Measurements from ENCODE around the gene RETREG2. TPM values are rescaled to one million over a fixed set of nuclear protein-coding genes. Genes with fewer than 3 reads are reported as not detected.

Gene RETREG2
- total RNA-seq (100 to 1,000 TPM; 123 to 128 TPM), polyA plus RNA-seq (10 to 100 TPM; 76.5 to 82.2 TPM)

- Mint-ChIP-seq H3K36me3 (peaks cover 29 to 67% of the 10 kb centered on the region in 2 donors), H3K27ac (peak within 1 kb of the TSS; percentile 96 to 99 (median 98)), H3K4me1 (peaks cover 34 to 79% (median 62%) of the 10 kb centered on the region in 4 donors), H3K27me3 (no peaks in the 10 kb centered on the region), H3K4me3 (peak within 1 kb of the TSS; percentile 91 to 98 (median 95)), H3K9me3 (no peaks in the 10 kb centered on the region)
- POLR2A ChIA-PET (ENCODE audit: partially characterized antibody), result interaction anchor here (0.5 to 9.5 kb wide), 14 partner anchors 15 to 778 kb away, joined by 3 to 424 read pairs (median 22); partner anchors contain the start of genes ABCB6, ANKZF1, ATG9A and CTDSP1
- peaks cover 66% of the 10 kb centered on the region for H3K4me1 ChIP-seq (ENCODE audit: insufficient read depth, low read length)
- no peaks in the 10 kb centered on the region for H3K9me3 ChIP-seq (ENCODE audit: control insufficient read depth in 1 of 2, low read length in 2 of 2)
- peak within 1 kb of the TSS; percentile 81 to 96 for H3K4me3 ChIP-seq (ENCODE audit: low read length in 2 of 2)
- H3K27ac ChIP-seq (ENCODE audit: low read depth, low read length), result peak within 1 kb of the TSS; percentile 91
- H3K27me3 ChIP-seq (ENCODE audit: insufficient read depth, low read length), result no peaks in the 10 kb centered on the region
- H3K36me3 ChIP-seq (ENCODE audit: insufficient read depth, low read length), result peaks cover 55% of the 10 kb centered on the region
- intact Hi-C loops (cut with micrococcal nuclease), result loop anchor here (1.0 to 5.0 kb wide), 11 partner anchors 17 to 780 kb away; partner anchors contain the start of genes ANKZF1, ATG9A, CTDSP1 and DNAJB2
- DNase-seq, result peak; percentile 88 to 91 (median 88)
- CTCF ChIA-PET (ENCODE audit: partially characterized antibody), result interaction anchor here (3.2 to 9.8 kb wide), 4 partner anchors 21 to 117 kb away, joined by 18 to 253 read pairs (median 60); partner anchors contain the start of genes ABCB6, NHEJ1, TUBA4A and TUBA4B
These were observed at the start of gene RETREG2 for GRCh38 chr2:219177552-219178376. Gene RETREG2 (plus strand): TSS chr2:219178275. CDS start chr2:219178353, 78 bp downstream.

GRCh38 chr2:219128396-219128795 lies 49.7 kb upstream of the RETREG2 start:
- H3K9me3 ChIP-seq (ENCODE audit: control insufficient read depth in 1 of 2, low read length in 2 of 2), result no peaks in the 10 kb centered on the region
- Mint-ChIP-seq H3K4me1 (peaks cover 14 to 31% (median 17%) of the 10 kb centered on the region in 4 donors), H3K27me3 (no peaks in the 10 kb centered on the region), H3K9me3 (no peaks in the 10 kb centered on the region), H3K36me3 (peaks cover 19 to 23% of the 10 kb centered on the region in 2 donors), H3K27ac (no peak overlapping the region), H3K4me3 (no peak overlapping the region)
- H3K27ac ChIP-seq (ENCODE audit: low read depth, low read length), result no peak overlapping the region
- intact Hi-C loops (cut with micrococcal nuclease), result no loop called here
- H3K27me3 ChIP-seq (ENCODE audit: insufficient read depth, low read length), result no peaks in the 10 kb centered on the region
- no peak for DNase-seq
- peaks cover 18% of the 10 kb centered on the region for H3K4me1 ChIP-seq (ENCODE audit: insufficient read depth, low read length)
- H3K4me3 ChIP-seq (ENCODE audit: low read length in 2 of 2), result no peak overlapping the region
- no peaks in the 10 kb centered on the region for H3K36me3 ChIP-seq (ENCODE audit: insufficient read depth, low read length)
- ChIA-PET POLR2A (ENCODE audit: partially characterized antibody) (no interaction called here), CTCF (ENCODE audit: partially characterized antibody) (interaction anchor here (1.1 to 1.6 kb wide), 4 partner anchors 8 to 167 kb away, joined by 3 to 4 read pairs (median 4); no protein-coding TSS in a partner anchor)

GRCh38 chr2:219129589-219129988 lies 48.5 kb upstream of the RETREG2 start:
- H3K4me1 Mint-ChIP-seq, result peaks cover 10 to 23% (median 14%) of the 10 kb centered on the region in 4 donors
- ChIA-PET POLR2A (ENCODE audit: partially characterized antibody) (no interaction called here), CTCF (ENCODE audit: partially characterized antibody) (interaction anchor here (1.3 kb wide), 1 partner anchor 10 kb away, joined by 4 read pairs; no protein-coding TSS in a partner anchor)
- H3K4me1 ChIP-seq (ENCODE audit: insufficient read depth, low read length), result peaks cover 12% of the 10 kb centered on the region
- H3K9me3 ChIP-seq (ENCODE audit: control insufficient read depth in 1 of 2, low read length in 2 of 2), result no peaks in the 10 kb centered on the region
- no peak overlapping the region for H3K27ac Mint-ChIP-seq
- no peak overlapping the region for H3K27ac ChIP-seq (ENCODE audit: low read depth, low read length)
- H3K27me3 Mint-ChIP-seq, result no peaks in the 10 kb centered on the region
- no peaks in the 10 kb centered on the region for H3K9me3 Mint-ChIP-seq
- peaks cover 18 to 20% of the 10 kb centered on the region in 2 donors for H3K36me3 Mint-ChIP-seq
- H3K4me3 Mint-ChIP-seq, result no peak overlapping the region
- no peak for DNase-seq
- H3K36me3 ChIP-seq (ENCODE audit: insufficient read depth, low read length), result no peaks in the 10 kb centered on the region
- intact Hi-C loops (cut with micrococcal nuclease), result no loop called here
- no peak overlapping the region for H3K4me3 ChIP-seq (ENCODE audit: low read length in 2 of 2)
- no peaks in the 10 kb centered on the region for H3K27me3 ChIP-seq (ENCODE audit: insufficient read depth, low read length)

- intact Hi-C loops (cut with micrococcal nuclease), result no loop called here
- no peak overlapping the region for H3K4me3 Mint-ChIP-seq
- no peak overlapping the region for H3K27ac Mint-ChIP-seq
- H3K36me3 Mint-ChIP-seq, result peaks cover 16% of the 10 kb centered on the region in 2 donors
- Histone ChIP-seq H3K9me3 (ENCODE audit: control insufficient read depth in 1 of 2, low read length in 2 of 2) (no peaks in the 10 kb centered on the region), H3K36me3 (ENCODE audit: insufficient read depth, low read length) (no peaks in the 10 kb centered on the region), H3K27me3 (ENCODE audit: insufficient read depth, low read length) (no peaks in the 10 kb centered on the region), H3K27ac (ENCODE audit: low read depth, low read length) (no peak overlapping the region), H3K4me1 (ENCODE audit: insufficient read depth, low read length) (no peaks in the 10 kb centered on the region), H3K4me3 (ENCODE audit: low read length in 2 of 2) (no peak overlapping the region)
- no peaks in the 10 kb centered on the region for H3K27me3 Mint-ChIP-seq
- H3K4me1 Mint-ChIP-seq, result peaks cover 0 to 10% (median 5%) of the 10 kb centered on the region in 4 donors
- POLR2A ChIA-PET (ENCODE audit: partially characterized antibody), result no interaction called here
- CTCF ChIA-PET (ENCODE audit: partially characterized antibody), result interaction anchor here (1.8 kb wide), 1 partner anchor 11 kb away, joined by 6 read pairs; no protein-coding TSS in a partner anchor
- DNase-seq, result no peak
- H3K9me3 Mint-ChIP-seq, result no peaks in the 10 kb centered on the region
These were observed 46.7 kb upstream of the RETREG2 start for GRCh38 chr2:219131327-219131726.

- H3K27me3 Mint-ChIP-seq, result no peaks in the 10 kb centered on the region
- no peaks in the 10 kb centered on the region for H3K9me3 Mint-ChIP-seq
- intact Hi-C loops (cut with micrococcal nuclease), result no loop called here
- Histone ChIP-seq H3K27me3 (ENCODE audit: insufficient read depth, low read length) (no peaks in the 10 kb centered on the region), H3K4me3 (ENCODE audit: low read length in 2 of 2) (no peak overlapping the region), H3K9me3 (ENCODE audit: control insufficient read depth in 1 of 2, low read length in 2 of 2) (no peaks in the 10 kb centered on the region), H3K4me1 (ENCODE audit: insufficient read depth, low read length) (no peaks in the 10 kb centered on the region), H3K36me3 (ENCODE audit: insufficient read depth, low read length) (no peaks in the 10 kb centered on the region), H3K27ac (ENCODE audit: low read depth, low read length) (no peak overlapping the region)
- H3K27ac Mint-ChIP-seq, result no peak overlapping the region
- H3K4me3 Mint-ChIP-seq, result no peak overlapping the region
- peaks cover 15 to 16% of the 10 kb centered on the region in 2 donors for H3K36me3 Mint-ChIP-seq
- POLR2A ChIA-PET (ENCODE audit: partially characterized antibody), result no interaction called here
- CTCF ChIA-PET (ENCODE audit: partially characterized antibody), result interaction anchor here (0.9 to 1.8 kb wide), 4 partner anchors 10 to 74 kb away, joined by 3 to 6 read pairs (median 4); no protein-coding TSS in a partner anchor
- H3K4me1 Mint-ChIP-seq, result peaks cover 0 to 10% (median 4%) of the 10 kb centered on the region in 4 donors
- DNase-seq, result no peak
These were observed 46.3 kb upstream of the RETREG2 start for GRCh38 chr2:219131744-219132143.

- no peak for DNase-seq
- ChIA-PET CTCF (ENCODE audit: partially characterized antibody) (interaction anchor here (1.0 to 1.9 kb wide), 5 partner anchors 9 to 76 kb away, joined by 3 to 5 read pairs (median 3); no protein-coding TSS in a partner anchor), POLR2A (ENCODE audit: partially characterized antibody) (no interaction called here)
- Histone ChIP-seq H3K27me3 (ENCODE audit: insufficient read depth, low read length) (no peaks in the 10 kb centered on the region), H3K9me3 (ENCODE audit: control insufficient read depth in 1 of 2, low read length in 2 of 2) (no peaks in the 10 kb centered on the region), H3K4me1 (ENCODE audit: insufficient read depth, low read length) (no peaks in the 10 kb centered on the region), H3K27ac (ENCODE audit: low read depth, low read length) (no peak overlapping the region), H3K36me3 (ENCODE audit: insufficient read depth, low read length) (no peaks in the 10 kb centered on the region), H3K4me3 (ENCODE audit: low read length in 2 of 2) (no peak overlapping the region)
- Mint-ChIP-seq H3K4me3 (no peak overlapping the region), H3K9me3 (no peaks in the 10 kb centered on the region), H3K27me3 (no peaks in the 10 kb centered on the region), H3K4me1 (peaks cover 0 to 6% (median 3%) of the 10 kb centered on the region in 4 donors), H3K27ac (peak overlapping the region in 1 of 7 donors; percentile 27), H3K36me3 (peaks cover 17 to 20% of the 10 kb centered on the region in 2 donors)
- intact Hi-C loops (cut with micrococcal nuclease), result no loop called here
These were observed 44.1 kb upstream of the RETREG2 start for GRCh38 chr2:219133976-219134375.

GRCh38 chr2:219140722-219141121 lies 37.4 kb upstream of the RETREG2 start:
- intact Hi-C loops (cut with micrococcal nuclease), result no loop called here
- no peak overlapping the region for H3K27ac ChIP-seq (ENCODE audit: low read depth, low read length)
- Mint-ChIP-seq H3K27me3 (no peaks in the 10 kb centered on the region), H3K9me3 (peaks cover 0 to 2% (median 0%) of the 10 kb centered on the region in 8 donors), H3K4me3 (no peak overlapping the region), H3K4me1 (peaks cover 0 to 3% (median 1%) of the 10 kb centered on the region in 4 donors), H3K36me3 (peaks cover 56 to 65% of the 10 kb centered on the region in 2 donors), H3K27ac (peak overlapping the region in 1 of 7 donors; percentile 54)
- CTCF ChIA-PET (ENCODE audit: partially characterized antibody), result no interaction called here
- H3K4me1 ChIP-seq (ENCODE audit: insufficient read depth, low read length), result no peaks in the 10 kb centered on the region
- no peaks in the 10 kb centered on the region for H3K27me3 ChIP-seq (ENCODE audit: insufficient read depth, low read length)
- POLR2A ChIA-PET (ENCODE audit: partially characterized antibody), result no interaction called here
- H3K36me3 ChIP-seq (ENCODE audit: insufficient read depth, low read length), result no peaks in the 10 kb centered on the region
- DNase-seq, result no peak
- no peak overlapping the region for H3K4me3 ChIP-seq (ENCODE audit: low read length in 2 of 2)
- no peaks in the 10 kb centered on the region for H3K9me3 ChIP-seq (ENCODE audit: control insufficient read depth in 1 of 2, low read length in 2 of 2)

Measured in CD4-positive, alpha-beta memory T cell (primary cell).